GM06990 (cell line): Measurements from ENCODE around the gene LRRC53.

Source experiments
- DNase-seq: peaks from one replicate; pipeline ENCODE4 v3.0.0-alpha.2; 2011; ENCODE audit not compliant: insufficient read length; ENCODE audit errors: extremely low read depth
- H3K27me3 ChIP-seq: replicated peaks from 2 replicates; pipeline ENCODE4 v1.6.0; 2011; ENCODE audit warnings: low read length; ENCODE audit not compliant: control insufficient read depth, insufficient read depth
- H3K36me3 ChIP-seq: 2 replicates; pipeline ENCODE4 v1.5.1; 2011; ENCODE audit warnings: low read length; ENCODE audit not compliant: control insufficient read depth, insufficient read depth
- H3K4me3 ChIP-seq: replicated peaks from 2 replicates; pipeline ENCODE4 v1.5.1; 2011; ENCODE audit warnings: low read depth, mild to moderate bottlenecking, control low read depth, low read length
- TF ChIP-seq, protein P1 (sequence below): IDR thresholded peaks from 2 replicates; pipeline ENCODE4 v1.5.1; 2011; ENCODE audit warnings: low read length, control low read depth, mild to moderate bottlenecking, inconsistent platforms; ENCODE audit not compliant: insufficient read depth, poor library complexity, severe bottlenecking

Gene LRRC53

DNA sequence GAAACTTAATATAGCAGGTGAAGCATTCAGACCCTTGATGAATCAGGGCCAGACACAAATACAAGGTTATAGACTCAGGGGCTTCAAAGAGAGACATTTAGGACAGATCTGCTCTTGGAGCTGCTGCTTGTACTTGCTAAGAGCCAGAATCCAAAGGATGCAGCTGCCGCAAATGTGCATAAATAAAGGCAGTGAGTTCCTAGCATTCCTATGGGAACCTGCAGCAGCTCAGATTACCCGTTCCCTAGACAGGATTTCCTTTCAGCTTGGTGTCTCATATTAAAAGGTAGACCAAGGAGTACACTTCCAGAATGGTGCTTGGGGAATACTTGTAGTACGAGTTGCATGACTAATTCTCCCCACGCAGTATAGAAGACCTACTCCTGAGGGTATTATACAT is 9.7 kb upstream of the LRRC53 start:
- TF ChIP-seq, protein P1, sequence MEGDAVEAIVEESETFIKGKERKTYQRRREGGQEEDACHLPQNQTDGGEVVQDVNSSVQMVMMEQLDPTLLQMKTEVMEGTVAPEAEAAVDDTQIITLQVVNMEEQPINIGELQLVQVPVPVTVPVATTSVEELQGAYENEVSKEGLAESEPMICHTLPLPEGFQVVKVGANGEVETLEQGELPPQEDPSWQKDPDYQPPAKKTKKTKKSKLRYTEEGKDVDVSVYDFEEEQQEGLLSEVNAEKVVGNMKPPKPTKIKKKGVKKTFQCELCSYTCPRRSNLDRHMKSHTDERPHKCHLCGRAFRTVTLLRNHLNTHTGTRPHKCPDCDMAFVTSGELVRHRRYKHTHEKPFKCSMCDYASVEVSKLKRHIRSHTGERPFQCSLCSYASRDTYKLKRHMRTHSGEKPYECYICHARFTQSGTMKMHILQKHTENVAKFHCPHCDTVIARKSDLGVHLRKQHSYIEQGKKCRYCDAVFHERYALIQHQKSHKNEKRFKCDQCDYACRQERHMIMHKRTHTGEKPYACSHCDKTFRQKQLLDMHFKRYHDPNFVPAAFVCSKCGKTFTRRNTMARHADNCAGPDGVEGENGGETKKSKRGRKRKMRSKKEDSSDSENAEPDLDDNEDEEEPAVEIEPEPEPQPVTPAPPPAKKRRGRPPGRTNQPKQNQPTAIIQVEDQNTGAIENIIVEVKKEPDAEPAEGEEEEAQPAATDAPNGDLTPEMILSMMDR: no peak
- no peaks in the 10 kb centered on the region for H3K36me3 ChIP-seq
- H3K4me3 ChIP-seq: no peak overlapping the region
- H3K27me3 ChIP-seq: no peaks in the 10 kb centered on the region
- no peak for DNase-seq

DNA sequence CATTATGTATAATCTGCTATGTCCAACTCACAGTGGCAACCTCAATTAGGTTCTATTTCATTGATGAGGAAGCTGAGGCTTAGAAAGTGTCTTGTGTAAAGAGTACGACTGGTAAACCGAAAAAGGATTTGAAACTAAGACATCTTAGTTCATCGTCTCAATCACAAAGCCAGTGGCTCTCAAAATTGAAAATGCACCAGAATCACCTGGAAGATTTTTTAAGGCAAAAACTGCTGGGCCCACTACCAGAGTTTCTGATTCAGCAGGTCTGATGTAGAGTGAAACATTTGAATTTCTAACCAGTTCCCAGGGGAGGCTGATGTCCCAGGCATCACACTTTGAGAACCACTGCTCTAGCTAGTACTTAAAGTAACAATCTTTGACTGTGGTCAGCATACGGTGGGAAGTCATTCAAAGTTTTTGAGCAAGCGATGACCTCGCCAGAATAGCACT is 5.2 kb upstream of the LRRC53 start:
- TF ChIP-seq, protein P1: no peak
- DNase-seq: peak; percentile 22
- Histone ChIP-seq H3K4me3 (no peak overlapping the region), H3K27me3 (no peaks in the 10 kb centered on the region; the same call in 1 of the 2 replicates), H3K36me3 (no peaks in the 10 kb centered on the region)

DNA sequence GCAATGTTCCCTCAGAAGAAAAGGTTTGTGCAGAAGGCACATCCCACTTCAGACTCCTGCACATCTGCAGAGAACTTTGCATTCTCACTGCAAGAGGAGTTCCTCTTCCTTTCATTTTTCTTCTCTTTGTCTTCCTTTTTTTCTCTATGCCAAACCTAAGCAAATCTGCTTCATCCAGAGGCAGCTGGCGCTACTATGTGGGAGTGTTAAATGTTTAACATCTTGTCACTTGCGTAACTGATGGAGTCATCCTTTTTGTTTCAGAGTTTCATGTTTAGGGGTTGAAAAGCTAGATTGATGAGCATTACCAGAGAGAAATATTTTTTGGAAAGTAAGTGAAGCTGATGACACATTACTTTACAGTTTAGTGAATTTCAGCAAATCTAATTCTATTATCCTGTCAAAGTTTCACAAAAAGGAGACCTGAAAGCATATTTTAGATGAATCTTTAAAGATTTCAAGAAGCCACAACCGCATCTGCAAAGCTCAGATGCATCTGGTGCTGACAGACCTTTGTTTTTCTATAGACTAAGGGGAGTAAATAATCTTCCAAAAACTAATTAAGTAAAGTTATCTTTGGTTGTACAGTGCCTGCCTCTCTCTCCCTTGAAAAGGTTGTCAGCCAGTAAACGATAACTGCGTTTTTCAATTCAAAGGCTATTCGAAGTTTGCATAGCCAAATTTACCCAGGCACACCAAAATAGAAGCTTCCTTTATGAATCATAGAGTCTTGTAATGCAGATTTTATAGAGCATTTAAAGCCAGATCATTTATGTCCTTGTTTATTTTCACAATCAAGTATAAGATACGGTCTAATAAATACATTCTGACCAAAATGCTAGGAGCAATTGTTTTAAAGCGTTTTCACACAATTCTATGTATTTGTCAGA is 1.2 kb upstream of the LRRC53 start:
- no peaks in the 10 kb centered on the region; the same call in 1 of the 2 replicates for H3K27me3 ChIP-seq
- H3K4me3 ChIP-seq: no peak overlapping the region
- TF ChIP-seq, protein P1: no peak
- no peak for DNase-seq
- no peaks in the 10 kb centered on the region for H3K36me3 ChIP-seq

DNA sequence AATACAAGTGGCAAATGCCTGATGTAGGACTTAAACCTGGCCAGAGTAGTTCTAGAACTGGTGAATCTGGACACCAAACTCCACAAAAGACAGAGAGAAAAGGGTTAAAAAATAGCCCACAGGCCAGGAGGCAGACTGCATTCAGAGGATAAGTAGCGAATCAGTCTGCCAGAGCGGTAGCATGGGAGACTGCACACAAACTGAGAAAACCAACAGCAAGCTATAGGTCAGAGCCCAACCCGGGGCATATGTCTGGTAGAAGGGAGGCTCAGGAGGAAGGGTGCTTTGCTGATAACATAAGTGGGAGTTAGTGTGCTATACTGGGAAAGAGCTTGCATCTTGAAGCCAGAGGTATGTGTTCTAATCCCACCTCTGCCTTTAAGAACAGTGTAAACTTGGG is 4.0 kb downstream of the LRRC53 start:
- Histone ChIP-seq H3K27me3 (peaks cover 2% of the 10 kb centered on the region), H3K4me3 (no peak overlapping the region), H3K36me3 (no peaks in the 10 kb centered on the region)
- DNase-seq: no peak
- TF ChIP-seq, protein P1: no peak

- no peak for DNase-seq
- H3K4me3 ChIP-seq: no peak overlapping the region
- peaks cover 2% of the 10 kb centered on the region; the same call in 1 of the 2 replicates for H3K27me3 ChIP-seq
- TF ChIP-seq, protein P1: no peak
- H3K36me3 ChIP-seq: no peaks in the 10 kb centered on the region
Observed at GRCh38 chr1:74505928-74506710, 6.3 kb downstream of the LRRC53 start.
